HG03280 (cell line): ENCODE measurements around the gene MAST4.

Experiments used
- ATAC-seq: cut with Tn5 transposase; IDR thresholded peaks from one replicate; pipeline ENCODE4 v1.9.1; 2021; ENCODE audit warnings: mild to moderate bottlenecking, moderate library complexity; ENCODE audit not compliant: unreplicated experiment

The MAST4 gene

DNA sequence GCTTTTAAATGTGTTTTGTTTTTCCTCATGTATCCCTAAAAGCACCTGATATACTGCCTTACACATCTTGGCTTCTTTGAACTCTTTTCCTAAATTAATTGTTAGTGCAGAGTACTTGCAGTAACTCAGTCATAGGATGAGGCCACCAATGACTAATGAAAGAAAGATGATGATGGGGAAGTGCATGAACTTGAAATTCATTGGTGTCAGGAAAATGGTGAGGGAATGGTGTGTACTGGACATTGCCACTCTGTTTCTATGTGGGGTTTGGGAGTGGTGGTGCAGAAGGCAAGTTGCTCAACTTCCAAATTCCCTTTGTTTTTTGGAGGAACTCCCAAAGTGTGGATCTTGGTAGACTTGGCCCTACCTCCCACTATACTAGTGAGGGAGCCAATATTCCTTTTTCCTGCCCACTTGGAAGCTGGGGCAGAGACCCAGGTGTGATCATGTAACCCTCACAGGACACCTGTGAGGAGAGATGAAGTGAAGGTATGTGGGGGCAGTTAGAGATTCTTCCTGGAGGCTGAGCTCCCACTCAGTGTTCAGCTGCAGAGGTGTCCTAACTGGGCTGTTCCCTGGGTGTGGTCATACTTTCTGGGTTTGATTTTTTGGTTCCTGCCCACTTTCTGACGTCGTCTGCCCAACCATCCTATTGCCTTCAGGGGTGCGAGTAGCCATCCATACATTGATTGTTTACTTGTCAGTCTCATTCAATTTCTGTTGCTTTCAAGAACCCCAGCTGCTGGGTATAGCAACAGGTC is 298.5 kb downstream of the MAST4 start:
- ATAC-seq = no peak

- ATAC-seq = no peak
Observed at GRCh38 chr5:66896171-66896570, 300.0 kb downstream of the MAST4 start.

GRCh38 chr5:66897356-66897755 is 301.2 kb downstream of the MAST4 start:
- ATAC-seq = no peak

DNA sequence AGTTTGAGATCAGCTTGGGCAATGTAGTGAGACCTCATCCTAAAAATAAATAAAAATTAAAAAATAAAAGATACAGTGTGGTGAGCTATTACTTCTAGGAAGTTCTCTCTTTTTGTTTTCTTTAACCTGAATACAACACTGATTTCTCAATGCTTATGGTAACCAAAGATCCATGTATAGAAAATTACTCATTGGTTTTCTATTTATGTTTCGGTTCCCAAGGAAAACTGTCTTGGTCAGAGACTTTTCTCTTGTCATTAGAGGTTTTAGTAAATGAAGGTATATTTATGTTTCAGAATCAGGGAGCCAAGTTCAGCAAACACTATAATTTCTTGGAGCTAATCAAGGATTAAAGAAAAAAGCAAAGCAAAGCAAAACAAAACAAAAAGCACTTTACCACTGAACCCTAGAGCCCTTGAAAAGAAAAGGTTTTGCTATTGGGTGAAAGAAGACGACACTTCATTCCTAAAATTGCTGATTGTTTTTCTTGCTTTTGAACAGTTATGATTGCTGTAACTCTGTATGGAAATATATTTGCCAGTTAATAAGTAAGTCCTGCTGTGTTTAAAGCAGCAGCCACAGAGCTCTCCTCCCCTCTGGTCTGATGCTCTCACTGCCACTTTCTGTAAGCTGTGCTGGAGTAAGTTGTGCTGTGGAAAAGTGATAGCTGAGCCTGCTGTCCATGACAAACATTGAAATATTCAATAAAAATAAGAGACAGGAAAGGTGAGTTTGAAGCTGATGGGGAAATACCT is 302.2 kb downstream of the MAST4 start:
- ATAC-seq = no peak

DNA sequence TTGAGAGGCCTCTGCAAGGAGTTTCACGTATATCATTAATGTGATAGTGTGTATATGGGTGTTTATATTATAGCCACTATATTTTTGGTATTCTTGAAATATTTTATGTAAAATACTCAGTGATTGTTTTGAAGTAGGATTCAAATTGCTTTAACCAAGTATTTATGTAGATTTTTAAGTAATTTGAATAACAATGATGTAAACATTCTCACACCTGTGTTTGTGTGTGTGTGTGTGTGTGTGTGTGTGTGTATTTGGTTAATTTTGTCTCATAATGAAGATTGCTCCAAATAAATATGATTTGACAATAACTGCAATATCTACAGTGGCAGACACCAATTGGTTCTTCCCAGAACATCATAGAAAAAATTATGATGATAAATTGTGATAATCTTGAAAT is 307.0 kb downstream of the MAST4 start:
- no peak for ATAC-seq

DNA sequence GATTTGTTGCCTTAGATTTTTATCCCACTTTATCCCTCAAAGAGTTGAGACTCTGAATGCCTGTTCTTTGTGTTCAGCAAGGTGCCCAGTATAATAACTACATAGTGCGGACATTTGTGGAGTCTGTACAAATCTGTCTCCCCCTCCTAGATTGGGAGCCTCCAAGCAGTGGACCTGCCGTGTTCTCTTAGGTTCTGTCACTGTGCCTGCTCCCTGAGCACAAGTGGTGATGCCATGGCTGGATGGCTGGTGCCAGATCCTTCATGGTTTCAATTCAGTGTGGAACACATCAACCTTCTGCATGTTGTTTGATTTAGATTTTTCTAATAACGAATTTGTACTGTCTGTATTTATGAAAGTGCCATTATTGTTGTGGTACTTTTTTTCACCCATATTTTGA is 307.5 kb downstream of the MAST4 start:
- ATAC-seq = no peak

GRCh38 chr5:66904189-66904588 is 308.0 kb downstream of the MAST4 start:
- no peak for ATAC-seq

- no peak for ATAC-seq
Observed at GRCh38 chr5:66906021-66906420, 309.8 kb downstream of the MAST4 start.

DNA sequence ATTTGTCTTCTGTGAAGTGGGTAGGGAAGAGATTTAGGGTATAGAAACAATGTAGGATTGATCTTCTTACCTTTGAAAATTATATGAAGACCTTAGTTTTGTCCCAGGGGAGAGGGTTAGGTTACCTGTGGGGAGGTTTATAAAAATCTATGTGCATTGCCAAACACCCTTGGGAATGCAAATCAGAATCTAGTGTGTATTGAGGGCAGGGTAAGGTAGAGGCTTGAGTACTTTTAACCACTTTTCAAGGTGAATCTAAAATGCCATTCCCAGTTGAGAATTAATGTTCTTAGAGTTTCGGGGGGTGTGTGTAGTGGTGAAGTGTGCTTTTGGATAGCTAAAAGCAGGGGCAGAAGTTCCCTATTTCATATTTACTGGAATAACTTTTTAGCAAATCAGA is 312.0 kb downstream of the MAST4 start:
- no peak for ATAC-seq

GRCh38 chr5:66909364-66909763 is 313.2 kb downstream of the MAST4 start:
- no peak for ATAC-seq

GRCh38 chr5:66912787-66913186 is 316.6 kb downstream of the MAST4 start:
- ATAC-seq = no peak

DNA sequence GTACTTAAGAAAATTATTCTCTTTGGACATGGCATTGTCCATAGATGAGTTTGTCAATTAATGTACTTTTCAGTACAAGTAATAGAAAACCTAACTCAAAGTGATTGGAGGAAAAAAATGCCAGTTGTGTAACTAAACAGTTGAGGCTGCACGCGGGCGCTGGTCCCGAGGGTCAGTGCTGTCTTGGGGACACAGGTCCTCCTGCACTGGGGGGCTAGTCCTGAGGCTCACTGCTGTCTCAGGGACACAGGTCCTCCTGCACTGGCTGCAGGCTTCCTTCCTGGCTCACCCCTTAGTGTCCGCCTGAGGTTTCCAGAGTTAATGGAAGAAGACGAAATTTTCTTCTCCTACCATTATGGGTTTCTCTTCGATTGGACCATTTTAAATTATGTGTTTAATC is 319.3 kb downstream of the MAST4 start:
- no peak for ATAC-seq

GRCh38 chr5:66922881-66923280 is 326.7 kb downstream of the MAST4 start:
- ATAC-seq = no peak

DNA sequence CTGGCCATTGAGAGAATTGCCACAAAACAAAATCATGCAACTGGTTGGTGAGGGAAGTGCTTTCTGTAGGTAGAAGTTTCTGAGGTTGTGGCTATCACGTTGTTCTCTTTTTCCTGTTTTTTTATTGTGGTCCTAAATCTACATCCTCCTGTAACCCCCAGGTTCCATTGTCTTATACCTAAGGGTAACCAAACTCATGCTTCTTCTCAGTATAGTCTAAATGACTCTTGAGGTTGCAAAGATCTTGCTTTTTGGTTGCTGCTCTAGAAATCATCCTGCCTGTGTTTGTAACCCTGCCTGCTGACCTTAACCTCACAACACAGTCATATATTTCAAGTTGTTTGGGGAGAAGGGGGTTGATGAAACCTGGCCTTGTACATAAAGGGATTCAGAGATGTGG is 327.3 kb downstream of the MAST4 start:
- no peak for ATAC-seq

DNA sequence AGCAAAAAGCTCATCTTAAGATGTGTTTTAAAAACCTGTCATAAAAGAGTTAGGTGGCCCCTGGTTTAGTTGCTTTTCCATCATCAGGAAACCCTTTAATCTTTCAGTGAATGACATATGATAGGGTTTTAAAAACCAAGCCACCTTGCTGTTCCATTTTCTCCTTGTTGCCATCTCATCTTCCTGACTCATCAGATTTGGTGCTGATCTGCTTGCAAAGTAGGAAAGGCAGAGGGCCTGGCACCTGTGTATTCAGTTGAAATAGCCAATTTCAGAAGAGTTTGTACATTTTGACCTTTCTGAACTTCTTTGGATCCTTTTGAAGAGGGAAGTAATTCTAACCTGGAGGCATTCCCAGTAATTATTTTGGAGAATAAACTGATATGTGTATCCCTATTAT is 327.7 kb downstream of the MAST4 start:
- ATAC-seq = no peak

- no peak for ATAC-seq
Observed at GRCh38 chr5:66927140-66927539, 330.9 kb downstream of the MAST4 start.

GRCh38 chr5:66929281-66929680 is 333.1 kb downstream of the MAST4 start:
- no peak for ATAC-seq

- ATAC-seq = no peak
Observed at GRCh38 chr5:66929995-66930394, 333.8 kb downstream of the MAST4 start.

DNA sequence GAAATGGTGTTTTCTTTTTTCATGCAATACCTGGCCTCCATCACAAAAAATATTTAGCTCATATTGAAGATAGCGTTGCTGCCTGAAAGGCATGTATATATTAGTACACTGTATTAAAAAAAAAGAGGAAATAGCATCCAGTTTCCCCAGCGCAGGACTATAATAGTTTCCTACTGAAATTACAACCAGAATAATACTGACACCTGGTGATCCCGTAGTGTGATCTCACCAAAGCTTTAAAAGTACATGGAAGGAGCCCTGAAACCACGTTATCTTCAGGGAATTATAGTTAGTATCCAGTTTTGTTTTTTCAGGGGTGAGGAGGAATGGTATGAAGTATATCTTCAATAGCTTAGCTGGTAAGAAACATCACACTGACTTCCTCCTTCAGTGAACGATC is 335.5 kb downstream of the MAST4 start:
- no peak for ATAC-seq

- no peak for ATAC-seq
Observed at GRCh38 chr5:66932457-66932856, 336.3 kb downstream of the MAST4 start.

- no peak for ATAC-seq
Observed at GRCh38 chr5:66933066-66933465, 336.9 kb downstream of the MAST4 start.

- no peak for ATAC-seq
Observed at GRCh38 chr5:66939094-66939493, 342.9 kb downstream of the MAST4 start.
